HG03139 (cell line): Measurements from ENCODE around the gene HORMAD1.
"Not testable (repeated sequence)": the region's sequence is repeated elsewhere in the genome, so short reads cannot be mapped to it uniquely, and the experiment has no call there.

Experiments used
- ATAC-seq: cut with Tn5 transposase; IDR thresholded peaks from one replicate; pipeline ENCODE4 v1.9.1; 2021; ENCODE audit not compliant: unreplicated experiment

The HORMAD1 gene

DNA sequence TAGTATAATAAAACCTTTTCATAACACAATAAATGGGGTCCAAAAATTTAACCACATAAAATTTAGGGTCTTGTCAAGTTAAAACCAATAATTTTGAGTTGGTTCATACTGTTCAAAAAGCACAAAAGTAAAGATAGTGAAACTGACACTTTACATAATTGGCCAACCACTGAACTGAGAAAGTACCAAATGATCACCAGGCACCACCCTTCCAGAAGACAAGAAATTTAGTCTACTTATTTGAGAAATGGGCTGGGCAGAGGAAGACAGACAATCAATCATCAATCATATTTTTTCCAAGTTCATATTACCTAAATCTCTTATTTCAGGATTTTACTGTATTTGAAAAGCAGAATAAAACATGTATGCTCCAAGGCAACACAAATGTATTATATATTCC lies 17.3 kb downstream of the HORMAD1 start:
- ATAC-seq: no peak

DNA sequence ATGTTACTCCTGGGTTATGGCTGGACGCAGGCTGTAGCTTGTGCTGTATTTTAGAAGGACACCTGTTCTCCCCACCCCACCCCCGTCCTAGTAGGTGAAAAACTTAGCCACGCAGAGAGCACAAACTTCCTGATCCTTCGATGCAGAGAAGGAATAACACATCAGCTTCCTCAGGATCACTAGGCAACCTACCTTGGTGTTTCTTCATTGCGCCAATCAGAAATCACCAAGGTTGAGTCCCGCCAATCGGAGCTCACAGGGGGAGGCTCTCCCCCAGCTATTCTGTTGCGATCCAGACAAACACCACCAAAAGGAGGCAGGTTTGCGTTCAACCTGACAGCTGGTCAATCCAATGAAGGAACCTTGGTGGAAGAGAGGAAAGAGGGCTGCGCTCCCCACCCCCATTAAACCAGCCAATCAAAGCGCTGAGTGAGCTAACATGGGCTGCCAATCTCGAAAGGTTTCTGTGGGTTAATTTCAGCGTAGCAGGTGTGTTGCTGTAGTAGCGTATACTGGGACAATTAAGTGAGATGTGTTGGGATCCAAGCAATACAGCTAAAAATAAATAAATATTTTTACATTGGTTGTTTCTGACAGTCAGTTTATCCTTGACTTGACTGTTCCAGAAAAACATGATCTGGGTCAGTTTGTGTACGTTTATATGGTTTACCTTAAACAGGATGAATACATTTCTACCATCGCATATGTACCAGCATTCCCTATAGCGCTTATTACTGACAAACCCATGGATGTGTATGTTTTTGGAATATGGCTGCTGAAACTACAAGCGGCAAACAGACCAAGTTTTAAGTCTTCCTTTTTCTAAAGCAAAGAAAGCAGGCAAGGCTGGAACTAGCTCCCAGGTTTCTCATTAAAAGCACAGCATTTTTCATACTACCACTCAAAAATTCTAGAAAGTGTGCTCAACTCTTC lies 23.4 kb downstream of the HORMAD1 start, which contains the start of gene GOLPH3L:
GOLPH3L (minus strand) TSS at position 160 of the 933 bp plus-strand sequence. CDS start 2,316 bp downstream, outside the sequence.
- ATAC-seq: peak; percentile 97

DNA sequence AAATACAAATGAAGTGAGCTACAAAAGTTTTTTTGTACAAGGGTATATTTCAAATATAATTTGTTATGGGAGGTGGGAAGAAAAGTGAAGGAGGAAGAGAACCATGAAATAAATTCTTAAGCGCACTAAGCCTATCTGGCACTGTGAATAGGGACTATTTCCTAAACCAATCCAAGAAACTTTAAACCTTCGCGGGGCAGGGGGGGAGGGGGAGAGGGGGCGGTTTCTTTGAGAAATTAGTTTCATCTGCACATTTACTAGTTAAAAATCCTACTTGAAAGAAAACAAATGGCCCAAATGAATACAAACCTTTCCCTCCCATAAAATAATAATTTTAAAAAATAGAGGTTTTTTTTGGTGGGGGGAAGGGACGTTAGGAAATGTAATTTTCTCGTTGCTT lies 24.1 kb downstream of the HORMAD1 start:
- ATAC-seq: no peak

DNA sequence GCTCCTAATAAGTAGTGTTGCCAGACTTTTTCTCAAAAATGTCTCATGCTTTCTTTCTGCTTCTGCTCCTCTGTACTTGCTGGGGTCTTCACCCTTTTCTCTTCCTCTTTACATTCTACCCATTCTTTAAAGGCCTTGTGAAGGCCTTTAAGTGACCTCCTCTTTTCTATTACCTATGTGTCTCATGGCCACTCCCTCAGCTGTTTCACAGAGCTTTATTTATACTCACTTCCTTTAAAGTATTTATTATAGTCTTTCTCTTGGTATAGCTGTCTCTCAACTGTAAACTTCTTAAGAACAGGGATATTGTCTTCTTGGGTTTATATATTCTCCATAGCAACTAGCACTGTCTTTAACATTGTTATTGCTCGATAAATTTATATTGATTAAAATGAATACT lies 24.5 kb downstream of the HORMAD1 start:
- no peak for ATAC-seq

DNA sequence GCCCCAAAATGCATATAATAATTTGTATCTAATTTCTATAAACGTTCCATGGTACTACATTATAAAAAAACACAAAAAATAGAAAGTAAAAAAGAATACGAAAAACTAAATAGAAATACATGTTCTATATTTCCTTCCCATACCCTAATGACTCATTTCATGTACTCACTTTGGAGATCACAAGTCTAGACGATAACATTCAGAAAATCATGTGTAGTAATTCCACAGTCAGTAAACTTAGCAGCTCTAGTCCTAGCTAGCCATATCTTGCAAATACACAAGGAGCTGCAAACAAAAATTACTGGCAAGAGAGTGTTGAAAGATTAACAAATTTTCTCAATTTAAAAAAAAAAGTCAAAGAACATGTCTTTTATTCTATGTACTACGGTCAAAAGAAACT lies 25.1 kb downstream of the HORMAD1 start:
- ATAC-seq: no peak

DNA sequence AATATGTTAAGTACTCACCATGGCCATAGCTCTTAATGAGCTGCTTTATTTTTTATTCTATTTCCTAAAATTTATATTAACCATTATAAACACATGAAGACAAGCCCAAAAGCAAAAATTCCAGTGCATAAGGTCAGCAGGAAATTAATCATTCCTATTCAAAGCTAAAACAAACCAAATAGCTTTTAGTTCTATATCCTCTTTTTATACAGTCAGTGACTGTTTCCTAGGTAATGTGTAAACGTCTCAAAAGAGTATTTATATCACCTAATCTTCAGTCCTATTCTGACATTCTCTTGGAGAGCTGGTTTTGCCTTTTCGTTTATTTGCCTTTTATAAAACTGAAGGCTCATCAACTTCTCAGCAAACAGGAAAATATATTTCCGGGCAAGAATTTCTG lies 28.0 kb downstream of the HORMAD1 start:
- ATAC-seq: no peak

DNA sequence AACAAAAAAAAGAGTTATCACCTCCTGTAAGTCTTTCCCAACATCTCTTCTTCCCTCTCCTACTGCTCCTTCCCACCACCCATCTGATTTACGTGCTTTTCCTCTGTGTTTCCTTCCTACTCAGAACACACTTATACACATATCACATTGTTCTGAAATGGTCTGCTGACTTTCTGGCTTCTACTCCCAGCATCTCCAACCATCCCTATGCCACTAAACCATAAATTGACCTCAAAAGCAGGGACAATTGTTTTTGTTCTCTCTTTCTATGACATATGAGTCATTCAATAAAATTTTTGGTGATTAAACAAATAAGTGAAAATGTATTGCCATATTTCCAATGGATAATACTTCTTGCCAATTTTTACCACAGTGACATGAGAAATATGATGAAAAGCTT lies 31.9 kb downstream of the HORMAD1 start:
- ATAC-seq: no peak

DNA sequence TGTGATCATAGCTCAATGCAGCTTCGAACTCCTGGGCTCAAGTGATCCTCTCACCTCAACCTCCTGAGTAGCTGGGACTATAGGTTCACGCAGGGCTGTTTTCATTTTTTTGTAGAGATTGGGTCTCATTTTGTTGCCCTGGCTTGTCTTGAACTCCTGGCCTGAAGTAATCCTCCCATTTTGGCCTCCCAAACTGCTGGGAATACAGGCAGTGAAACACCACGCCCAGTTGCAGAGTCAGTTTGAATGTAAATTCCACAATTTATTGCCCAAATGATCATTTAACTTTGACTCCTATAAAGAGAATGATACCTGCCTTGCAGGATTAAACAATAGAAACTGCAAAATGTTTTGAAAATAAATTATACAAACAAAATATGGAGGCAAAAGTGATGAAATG lies 34.4 kb downstream of the HORMAD1 start:
- ATAC-seq: no peak

DNA sequence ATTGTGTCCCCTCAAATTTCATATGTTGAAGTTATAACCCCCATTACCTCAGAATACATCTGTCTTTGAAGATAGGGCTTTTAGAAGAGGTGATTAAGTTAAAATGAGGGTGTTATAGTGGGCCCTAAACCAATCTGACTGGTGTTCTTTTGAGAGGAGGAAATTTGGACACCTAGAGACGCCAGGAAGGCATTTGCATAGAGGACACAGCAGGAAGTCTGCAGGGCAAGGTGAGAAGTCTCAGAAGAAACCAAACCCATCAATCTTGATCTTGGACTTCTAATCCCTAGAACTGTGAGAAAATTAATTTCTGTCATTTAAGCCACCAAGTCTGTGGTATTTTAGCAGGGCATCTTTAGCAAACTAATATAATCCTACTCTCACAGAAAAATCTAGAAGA lies 36.8 kb downstream of the HORMAD1 start:
- ATAC-seq: no peak

DNA sequence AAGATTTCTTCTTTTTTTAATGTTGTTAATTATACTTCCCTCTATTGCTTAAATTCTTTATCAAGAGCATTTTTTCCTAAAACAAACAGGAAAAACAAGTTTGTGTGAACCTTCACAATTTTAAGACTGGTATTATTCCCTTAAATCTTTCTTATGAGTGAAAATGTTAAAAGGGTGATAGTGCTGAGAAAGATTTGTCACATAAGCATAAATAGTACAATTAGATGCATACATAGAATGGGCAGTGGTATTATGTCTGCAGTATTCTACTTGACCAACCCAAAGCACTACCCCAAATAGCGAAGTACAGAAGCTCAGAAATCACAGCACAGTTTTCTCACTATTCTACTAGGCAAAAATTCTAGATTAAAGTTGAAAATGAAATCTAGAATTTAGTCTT lies 41.7 kb downstream of the HORMAD1 start:
- no peak for ATAC-seq

DNA sequence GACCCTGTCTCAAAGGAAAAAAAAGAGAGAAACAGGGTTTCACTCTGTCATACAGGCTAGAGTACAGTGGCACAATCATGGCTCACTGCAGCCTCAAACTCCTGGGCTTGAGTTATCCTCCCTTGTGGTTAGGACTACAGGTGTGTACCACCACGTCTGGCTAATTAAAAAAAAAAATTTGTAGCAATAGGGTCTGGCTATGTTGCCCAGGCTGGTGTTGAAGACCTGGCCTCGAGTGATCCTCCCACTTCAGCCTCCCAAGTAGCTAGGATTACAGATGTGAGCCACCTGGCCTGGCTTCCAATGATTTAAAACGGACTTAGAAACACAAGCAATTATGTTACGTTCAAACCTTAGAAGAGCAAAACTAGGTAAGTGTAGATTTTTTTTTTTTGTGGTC lies 45.8 kb downstream of the HORMAD1 start:
- no peak for ATAC-seq

DNA sequence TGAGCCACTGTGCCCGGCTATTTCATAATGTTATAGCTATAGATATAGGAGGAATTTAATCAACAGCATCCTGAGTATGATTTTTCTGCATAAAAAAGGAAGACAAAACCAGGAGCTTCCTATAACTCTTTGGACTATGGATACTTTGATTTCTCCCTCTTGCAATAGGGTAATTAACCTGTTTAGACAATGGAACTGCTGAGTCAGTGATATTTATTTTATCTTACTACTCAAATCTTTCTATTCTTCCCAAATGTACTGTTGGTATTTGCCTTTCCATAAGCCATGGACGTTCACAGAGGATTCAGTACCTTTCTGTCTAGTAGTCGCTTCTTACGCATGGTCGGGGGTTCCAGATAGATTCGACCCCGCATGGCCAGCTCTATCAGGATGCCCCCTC lies 57.4 kb downstream of the HORMAD1 start:
- no peak for ATAC-seq

DNA sequence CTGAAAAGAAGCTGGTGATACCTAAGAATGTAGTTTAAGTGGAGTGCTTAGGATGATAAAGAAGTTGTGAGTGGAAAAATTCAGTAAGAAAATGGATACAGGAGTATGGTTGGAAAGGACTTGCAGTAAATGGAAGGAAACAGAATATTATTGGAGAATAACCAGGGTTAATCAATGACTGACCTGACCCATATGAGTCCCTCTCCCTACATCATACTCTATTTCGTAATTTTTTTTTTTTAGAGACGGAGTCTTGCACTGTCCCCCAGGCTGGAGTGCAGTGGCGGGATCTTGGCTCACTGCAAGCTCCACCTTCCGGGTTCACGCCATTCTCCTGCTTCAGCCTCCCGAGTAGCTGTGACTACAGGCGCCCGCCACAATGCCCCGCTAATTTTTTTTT lies 57.9 kb downstream of the HORMAD1 start:
- no peak for ATAC-seq

DNA sequence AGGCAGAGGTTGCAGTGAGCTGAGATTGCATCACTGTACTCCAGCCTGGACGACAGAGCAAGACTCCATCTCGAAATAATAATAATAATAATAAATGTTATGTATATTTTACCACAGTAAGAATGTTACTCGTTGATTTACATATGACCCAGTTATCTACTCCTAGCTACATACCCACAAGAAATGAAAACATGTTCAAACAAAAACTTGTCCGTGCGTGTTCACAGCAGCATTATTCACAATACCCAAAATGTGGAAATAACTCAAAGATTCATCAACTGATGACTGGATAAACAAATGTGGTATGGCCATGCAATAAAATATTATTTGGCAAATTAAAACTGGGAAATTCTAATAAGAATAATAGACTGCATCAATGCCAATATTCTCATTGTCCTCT lies 59.5 kb downstream of the HORMAD1 start:
- ATAC-seq: no peak

DNA sequence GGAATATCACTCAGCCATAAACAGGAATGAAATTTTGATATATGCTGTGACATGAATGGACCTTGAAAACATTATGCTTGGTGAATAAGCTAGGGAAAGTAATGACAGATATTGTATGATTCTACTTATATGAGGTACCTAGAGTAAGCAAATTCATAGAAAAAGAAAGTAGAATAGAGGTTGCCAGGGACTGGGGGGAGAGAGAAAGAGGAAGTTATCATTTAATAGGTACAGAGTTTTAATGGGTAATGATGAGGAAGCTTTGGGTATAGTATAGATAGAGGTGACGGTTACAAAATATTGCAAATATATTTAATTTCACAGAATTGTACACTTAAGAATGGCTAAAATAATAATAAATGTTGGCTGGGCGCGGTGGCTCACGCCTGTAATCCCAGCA lies 60.1 kb downstream of the HORMAD1 start:
- ATAC-seq: no peak

DNA sequence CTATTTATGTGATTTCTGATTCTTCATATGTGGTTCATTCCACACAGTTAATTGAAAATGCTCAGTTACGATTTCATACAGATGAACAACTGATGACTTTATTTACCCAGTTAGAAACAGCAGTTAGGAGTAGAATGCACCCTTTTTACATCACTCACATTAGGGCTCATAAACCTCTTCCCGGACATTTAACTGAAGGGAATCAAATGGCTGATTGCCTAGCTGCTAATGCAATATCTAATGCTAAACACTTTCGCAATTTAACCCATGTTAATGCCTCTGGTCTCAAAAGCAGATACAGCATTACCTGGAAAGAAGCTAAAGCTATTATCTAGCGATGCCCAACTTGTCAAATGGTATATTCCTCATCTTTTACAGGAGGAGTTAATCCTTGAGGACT lies 63.6 kb downstream of the HORMAD1 start:
- ATAC-seq: not testable (repeated sequence)

DNA sequence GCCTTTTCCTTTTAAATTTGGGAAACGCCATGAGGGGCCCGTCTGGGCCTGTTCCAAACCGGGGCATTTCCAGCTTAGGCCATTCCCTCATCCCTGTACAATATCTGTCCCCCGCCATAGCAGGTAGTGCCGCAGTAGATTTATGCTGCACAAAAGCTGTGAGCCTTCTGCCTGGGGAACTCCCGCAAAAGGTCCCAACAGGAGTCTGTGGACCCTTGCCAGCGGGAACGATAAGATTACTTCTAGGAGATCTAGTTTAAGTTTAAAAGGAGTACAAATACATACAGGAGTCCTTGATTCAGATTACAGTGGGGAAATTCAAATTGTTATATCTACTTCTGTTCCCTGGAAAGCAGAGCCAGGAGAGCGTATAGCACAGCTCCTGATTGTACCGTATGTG lies 66.1 kb downstream of the HORMAD1 start:
- ATAC-seq: not testable (repeated sequence)

DNA sequence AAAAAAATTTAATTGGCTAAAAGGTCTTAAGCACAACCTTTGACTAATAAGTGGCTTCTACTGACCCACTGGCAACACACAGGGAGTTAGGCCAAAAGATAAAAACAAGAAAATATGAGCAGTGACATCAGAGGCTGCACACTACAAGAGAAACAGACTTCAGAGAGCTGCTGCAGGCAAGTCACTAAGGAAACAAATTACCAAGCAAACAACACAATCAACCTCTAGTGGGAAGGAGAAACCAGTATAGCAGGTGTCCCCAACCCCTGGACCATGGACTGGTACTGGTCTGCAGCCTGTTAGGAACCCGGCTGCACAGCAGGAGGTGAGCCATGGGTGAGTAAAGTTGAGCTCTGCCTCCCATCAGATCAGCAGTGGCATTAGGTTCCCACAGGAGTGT lies 70.5 kb downstream of the HORMAD1 start:
- ATAC-seq: no peak

DNA sequence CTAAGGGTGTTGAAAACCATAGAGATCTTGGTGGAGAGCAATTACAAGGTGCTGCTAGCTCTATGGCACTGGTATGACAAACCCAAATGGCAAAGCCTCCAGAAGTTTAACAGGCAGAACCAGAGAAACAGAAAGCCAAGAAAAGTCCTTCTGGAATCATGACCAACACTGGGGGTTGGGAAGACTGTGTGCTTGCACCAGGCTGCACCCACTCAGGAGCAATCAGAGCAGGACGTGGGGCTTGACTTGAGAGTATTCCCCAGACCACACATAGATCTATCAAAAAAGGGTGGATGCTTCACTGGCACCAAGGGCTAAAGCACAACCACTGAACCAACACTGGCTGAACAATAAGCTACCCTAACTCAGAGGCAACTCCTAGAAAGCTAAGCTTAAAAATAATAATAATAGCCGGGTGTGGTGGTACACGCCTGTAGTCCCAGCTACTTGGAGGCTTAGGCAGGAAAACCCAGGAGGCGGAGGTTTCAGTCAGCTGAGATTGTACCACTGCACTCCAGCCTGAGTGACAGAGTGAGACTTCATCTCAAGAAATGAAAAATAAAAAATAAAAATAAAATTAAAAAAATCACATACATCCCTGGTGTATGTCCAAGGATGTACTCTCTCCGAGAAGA lies 71.1 kb downstream of the HORMAD1 start:
- ATAC-seq: no peak
